Tibial nerve (tissue), 4 donors: ENCODE data around the gene COMT. TPM values are rescaled to one million over a fixed set of nuclear protein-coding genes. Genes with fewer than 3 reads are reported as not detected.

ENCODE experiments used
- DNase-seq, 2 donors: peaks; one replicate each; pipeline ENCODE4 v3.0.0-alpha.2; 2019; ENCODE audit warnings: low spot score in 2 of 2
- H3K27ac ChIP-seq, 4 donors: fragments of 200-600 bp; sonication (generic) in 3 of 4; one replicate each; pipeline ENCODE4 v1.5.1; 2017 to 2019; ENCODE audit warnings: mild to moderate bottlenecking in 1 of 4
- H3K27me3 ChIP-seq, 2 donors: fragments of 200-600 bp; sonication (generic) in 1 of 2; one replicate each; pipeline versions ENCODE4 v1.5.1 to v1.6.0; 2017 to 2019
- H3K36me3 ChIP-seq, 3 donors: fragments of 200-600 bp; sonication (generic); one replicate each; pipeline ENCODE4 v1.5.1; 2018 to 2019
- H3K4me1 ChIP-seq, 4 donors: fragments of 200-600 bp; sonication (generic) in 3 of 4; one replicate each; pipeline ENCODE4 v1.5.1; 2017 to 2019
- H3K4me3 ChIP-seq, 4 donors: fragments of 200-600 bp; sonication (generic) in 3 of 4; one replicate each; pipeline ENCODE4 v1.5.1; 2017 to 2019; ENCODE audit warnings: mild to moderate bottlenecking in 1 of 4, moderate library complexity in 1 of 4
- H3K9me3 ChIP-seq, 4 donors: fragments of 200-600 bp; sonication (generic) in 3 of 4; one replicate each; pipeline ENCODE4 v1.5.1; 2017 to 2019
- EP300 ChIP-seq, 2 donors: sonication (generic); formaldehyde crosslinking; IDR thresholded peaks; one replicate each; pipeline ENCODE4 v1.6.1; 2017; ENCODE audit warnings: antibody characterized with exemption in 2 of 2, mild to moderate bottlenecking in 1 of 2
- POLR2A ChIP-seq, 2 donors: fragments of 450-650 bp; IDR thresholded peaks; one replicate each; pipeline ENCODE4 v1.6.1; 2017; ENCODE audit warnings: antibody characterized with exemption in 2 of 2, mild to moderate bottlenecking in 2 of 2, moderate library complexity in 2 of 2
- WGBS, 2 donors: methylation state at CpG; one replicate each; pipeline ENCODE4 v1.1.5; 2018; 5-methylcytosine and 5-hydroxymethylcytosine counted together
- total RNA-seq, 4 donors: library from RNA; depleted of rRNA; stranded (reverse); fragments of >200 nt; gene quantifications; one replicate each; pipeline ENCODE4 v1.1.0, GENCODE V29; 2016
- TF ChIP-seq, protein P1 (sequence below), 5 experiments: fragments of 200-600 bp in 3 of 5; fragments of 450-650 bp in 2 of 5; sonication (generic) in 3 of 5; IDR thresholded peaks; one replicate each; pipeline ENCODE4 v1.5.1; 2016 to 2019; ENCODE audit warnings: antibody characterized with exemption in 5 of 5, mild to moderate bottlenecking in 3 of 5, moderate library complexity in 2 of 5

COMT gene
- total RNA-seq, 4 donors from 2014 or later = 212 to 306 (median 240) TPM

DNA sequence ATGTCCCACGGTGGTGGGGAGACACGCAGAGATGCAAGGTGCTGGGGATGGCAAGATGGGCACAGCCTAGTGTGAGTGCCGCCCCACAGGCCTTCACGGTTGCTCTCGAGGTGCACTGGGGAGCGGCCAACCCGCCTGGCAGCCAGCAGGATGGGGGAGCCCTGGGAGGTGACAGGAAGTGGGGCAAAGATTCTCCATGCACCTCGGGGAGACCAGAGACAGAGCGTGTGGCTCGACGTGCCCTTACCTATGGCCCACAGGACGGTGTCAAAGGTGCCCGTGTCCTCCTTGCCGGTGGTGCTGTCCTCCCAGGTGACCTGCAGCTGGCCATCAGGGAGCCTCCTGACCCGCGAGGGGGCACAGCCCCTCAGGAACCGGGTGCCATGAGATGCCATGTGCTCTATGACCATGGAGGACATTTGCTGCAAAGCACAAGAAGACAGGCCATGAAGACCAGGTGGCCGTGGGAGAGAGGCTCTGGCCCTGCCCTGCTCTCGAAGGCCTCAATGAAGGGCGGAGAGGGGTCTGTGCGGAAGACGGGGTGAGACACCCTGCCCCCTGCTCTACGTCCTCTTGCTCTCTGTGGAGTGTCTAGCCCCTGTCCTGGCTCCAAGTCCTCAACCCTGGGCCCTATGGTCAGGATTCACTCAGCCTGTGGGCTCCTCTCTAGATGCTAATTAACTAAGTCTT, 46.3 kb upstream of the COMT start:
- WGBS, 2 donors = 92 to 95% methylated on average over 21 to 22 of the region's 23 CpGs
- no peak for TF ChIP-seq POLR2A (IDR thresholded peaks at IDR 0.05)
- TF ChIP-seq EP300 (IDR thresholded peaks at IDR 0.05) = no peak
- TF ChIP-seq, protein P1, sequence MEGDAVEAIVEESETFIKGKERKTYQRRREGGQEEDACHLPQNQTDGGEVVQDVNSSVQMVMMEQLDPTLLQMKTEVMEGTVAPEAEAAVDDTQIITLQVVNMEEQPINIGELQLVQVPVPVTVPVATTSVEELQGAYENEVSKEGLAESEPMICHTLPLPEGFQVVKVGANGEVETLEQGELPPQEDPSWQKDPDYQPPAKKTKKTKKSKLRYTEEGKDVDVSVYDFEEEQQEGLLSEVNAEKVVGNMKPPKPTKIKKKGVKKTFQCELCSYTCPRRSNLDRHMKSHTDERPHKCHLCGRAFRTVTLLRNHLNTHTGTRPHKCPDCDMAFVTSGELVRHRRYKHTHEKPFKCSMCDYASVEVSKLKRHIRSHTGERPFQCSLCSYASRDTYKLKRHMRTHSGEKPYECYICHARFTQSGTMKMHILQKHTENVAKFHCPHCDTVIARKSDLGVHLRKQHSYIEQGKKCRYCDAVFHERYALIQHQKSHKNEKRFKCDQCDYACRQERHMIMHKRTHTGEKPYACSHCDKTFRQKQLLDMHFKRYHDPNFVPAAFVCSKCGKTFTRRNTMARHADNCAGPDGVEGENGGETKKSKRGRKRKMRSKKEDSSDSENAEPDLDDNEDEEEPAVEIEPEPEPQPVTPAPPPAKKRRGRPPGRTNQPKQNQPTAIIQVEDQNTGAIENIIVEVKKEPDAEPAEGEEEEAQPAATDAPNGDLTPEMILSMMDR (IDR thresholded peaks at IDR 0.05) = no peak

GRCh38 chr22:19896665-19897355, 44.8 kb upstream of the COMT start:
- DNase-seq = no peak
- Histone ChIP-seq H3K9me3 (no peaks in the 10 kb centered on the region), H3K4me3 (no peak overlapping the region), H3K36me3 (peaks cover 0 to 85% (median 0%) of the 10 kb centered on the region in 3 donors), H3K4me1 (peaks cover 0 to 12% (median 9%) of the 10 kb centered on the region in 4 donors), H3K27me3 (no peaks in the 10 kb centered on the region), H3K27ac (no peak overlapping the region)
- WGBS, 2 donors = 72 to 84% methylated on average over 8 to 14 of the region's 15 CpGs
- TF ChIP-seq, protein P1 (IDR thresholded peaks at IDR 0.05) = no peak
- no peak for TF ChIP-seq EP300 (IDR thresholded peaks at IDR 0.05)
- no peak for TF ChIP-seq POLR2A (IDR thresholded peaks at IDR 0.05)

More for the DNA sequence above, 46.3 kb upstream of the COMT start:
- H3K27ac ChIP-seq = no peak overlapping the region
- no peak overlapping the region for H3K4me3 ChIP-seq
- no peak for DNase-seq
- peaks cover 0 to 26% (median 19%) of the 10 kb centered on the region in 4 donors for H3K4me1 ChIP-seq
- no peaks in the 10 kb centered on the region for H3K9me3 ChIP-seq
- H3K27me3 ChIP-seq = no peaks in the 10 kb centered on the region
- peaks cover 0 to 85% (median 0%) of the 10 kb centered on the region in 3 donors for H3K36me3 ChIP-seq

DNA sequence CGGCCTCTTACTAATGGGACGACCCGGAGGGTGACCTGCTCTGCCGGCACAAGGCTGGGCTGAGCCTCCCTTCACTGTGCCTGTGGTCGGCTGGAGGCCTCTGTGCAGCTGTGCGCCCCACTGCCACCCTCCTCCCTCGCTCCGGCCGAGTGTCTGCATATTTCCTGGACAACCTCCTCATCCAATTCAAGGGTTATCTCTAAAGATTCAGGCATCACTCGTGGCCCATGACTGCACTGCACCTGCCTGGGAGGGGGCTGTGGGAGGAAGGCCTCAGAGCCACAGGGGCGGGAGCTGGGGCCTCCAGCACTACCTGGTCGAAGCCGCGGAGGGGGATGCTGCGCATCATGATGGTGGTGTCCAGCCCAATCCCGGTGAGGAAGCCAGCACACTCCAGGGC, 43.8 kb upstream of the COMT start:
- H3K27ac ChIP-seq = no peak overlapping the region
- H3K36me3 ChIP-seq = peaks cover 0 to 94% (median 0%) of the 10 kb centered on the region in 3 donors
- peaks cover 0 to 3% (median 1%) of the 10 kb centered on the region in 4 donors for H3K4me1 ChIP-seq
- no peak for DNase-seq
- 85% methylated on average over 14 to 15 of the region's 16 CpGs for WGBS, 2 donors
- no peaks in the 10 kb centered on the region for H3K9me3 ChIP-seq
- no peak overlapping the region for H3K4me3 ChIP-seq
- no peaks in the 10 kb centered on the region for H3K27me3 ChIP-seq
- TF ChIP-seq, protein P1 (IDR thresholded peaks at IDR 0.05) = no peak
- no peak for TF ChIP-seq POLR2A (IDR thresholded peaks at IDR 0.05)
- TF ChIP-seq EP300 (IDR thresholded peaks at IDR 0.05) = no peak

- Histone ChIP-seq H3K27me3 (no peaks in the 10 kb centered on the region), H3K36me3 (peaks cover 0 to 94% (median 0%) of the 10 kb centered on the region in 3 donors), H3K9me3 (no peaks in the 10 kb centered on the region), H3K4me3 (no peak overlapping the region), H3K27ac (no peak overlapping the region), H3K4me1 (no peaks in the 10 kb centered on the region)
- 85 to 89% methylated on average over 7 of the region's 7 CpGs for WGBS, 2 donors
- TF ChIP-seq EP300 (IDR thresholded peaks at IDR 0.05) = no peak
- TF ChIP-seq POLR2A (IDR thresholded peaks at IDR 0.05) = no peak
- TF ChIP-seq, protein P1 (IDR thresholded peaks at IDR 0.05) = no peak
- no peak for DNase-seq
Measured at GRCh38 chr22:19898145-19898544, 43.4 kb upstream of the COMT start.
